Tibial artery (tissue), 4 donors: ENCODE measurements around the gene DEFB132.
"Not testable (repeated sequence)": the region's sequence is repeated elsewhere in the genome, so short reads cannot be mapped to it uniquely, and the experiment has no call there.

Experiments used
- DNase-seq, 2 donors: peaks; one replicate each; pipeline ENCODE4 v3.0.0-alpha.2; 2019
- H3K27ac ChIP-seq, 2 donors: fragments of 200-600 bp; sonication (generic) in 1 of 2; 1 replicate in 1 of 2; 2 replicates in 1 of 2; pipeline ENCODE4 v1.5.1; 2018 to 2019; ENCODE audit warnings: mild to moderate bottlenecking in 1 of 2
- H3K27me3 ChIP-seq, 2 donors: fragments of 200-600 bp; sonication (generic) in 1 of 2; one replicate each; pipeline versions ENCODE4 v1.5.1 to v1.6.0; 2016 to 2019
- H3K36me3 ChIP-seq, 3 donors: fragments of 200-600 bp; sonication (generic) in 2 of 3; one replicate each; pipeline ENCODE4 v1.5.1; 2016 to 2019; ENCODE audit warnings: mild to moderate bottlenecking in 2 of 3
- H3K4me1 ChIP-seq, 4 donors: fragments of 200-600 bp; sonication (generic) in 2 of 4; 1 replicate in 3 of 4; 2 replicates in 1 of 4; pipeline ENCODE4 v1.5.1; 2016 to 2019
- H3K4me3 ChIP-seq, 2 donors: fragments of 200-600 bp; sonication (generic) in 1 of 2; 1 replicate in 1 of 2; 2 replicates in 1 of 2; pipeline ENCODE4 v1.5.1; 2018 to 2019; ENCODE audit warnings: mild to moderate bottlenecking in 2 of 2
- H3K9me3 ChIP-seq, 3 donors: fragments of 200-600 bp; sonication (generic) in 1 of 3; one replicate each; pipeline ENCODE4 v1.5.1; 2016 to 2019
- intact Hi-C: fragments of 100-400 bp; cut with DNase I; formaldehyde crosslinking; loops from one replicate; pipeline ENCODE4 v1.15.0; 2023; ENCODE audit warnings: low total_unique reads
- TF ChIP-seq, protein P1 (sequence below), 2 experiments: fragments of 200-600 bp in 1 of 2; fragments of 450-650 bp in 1 of 2; IDR thresholded peaks; one replicate each; pipeline ENCODE4 v1.5.1; 2017 to 2019; ENCODE audit warnings: antibody characterized with exemption in 2 of 2, mild to moderate bottlenecking in 1 of 2, moderate library complexity in 1 of 2

DEFB132 gene

DNA sequence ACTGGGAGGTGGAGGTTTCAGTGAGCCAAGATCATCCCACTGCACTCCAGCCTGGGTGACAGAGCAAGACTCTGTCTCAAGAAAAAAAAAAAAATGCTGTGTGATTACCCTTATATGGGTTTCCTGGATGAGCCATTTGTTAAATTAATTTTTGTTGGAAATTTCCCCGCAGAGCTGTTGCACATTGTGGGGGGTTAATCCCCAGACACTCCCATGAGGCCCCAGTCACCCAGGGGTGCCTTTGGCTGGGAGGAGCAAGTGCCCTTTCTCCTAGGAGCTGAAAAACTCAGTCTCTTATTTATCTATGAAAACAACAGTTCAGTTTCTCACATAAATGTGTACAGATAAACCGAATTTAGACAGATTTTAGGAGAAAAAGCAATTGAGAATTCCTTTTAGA is 4.7 kb upstream of the DEFB132 start:
- no peaks in the 10 kb centered on the region for H3K4me1 ChIP-seq
- H3K9me3 ChIP-seq, result no peaks in the 10 kb centered on the region
- H3K27ac ChIP-seq, result no peak overlapping the region
- TF ChIP-seq, protein P1, sequence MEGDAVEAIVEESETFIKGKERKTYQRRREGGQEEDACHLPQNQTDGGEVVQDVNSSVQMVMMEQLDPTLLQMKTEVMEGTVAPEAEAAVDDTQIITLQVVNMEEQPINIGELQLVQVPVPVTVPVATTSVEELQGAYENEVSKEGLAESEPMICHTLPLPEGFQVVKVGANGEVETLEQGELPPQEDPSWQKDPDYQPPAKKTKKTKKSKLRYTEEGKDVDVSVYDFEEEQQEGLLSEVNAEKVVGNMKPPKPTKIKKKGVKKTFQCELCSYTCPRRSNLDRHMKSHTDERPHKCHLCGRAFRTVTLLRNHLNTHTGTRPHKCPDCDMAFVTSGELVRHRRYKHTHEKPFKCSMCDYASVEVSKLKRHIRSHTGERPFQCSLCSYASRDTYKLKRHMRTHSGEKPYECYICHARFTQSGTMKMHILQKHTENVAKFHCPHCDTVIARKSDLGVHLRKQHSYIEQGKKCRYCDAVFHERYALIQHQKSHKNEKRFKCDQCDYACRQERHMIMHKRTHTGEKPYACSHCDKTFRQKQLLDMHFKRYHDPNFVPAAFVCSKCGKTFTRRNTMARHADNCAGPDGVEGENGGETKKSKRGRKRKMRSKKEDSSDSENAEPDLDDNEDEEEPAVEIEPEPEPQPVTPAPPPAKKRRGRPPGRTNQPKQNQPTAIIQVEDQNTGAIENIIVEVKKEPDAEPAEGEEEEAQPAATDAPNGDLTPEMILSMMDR (IDR thresholded peaks at IDR 0.05), result no peak
- intact Hi-C loops, result no loop called here
- no peak for DNase-seq
- no peaks in the 10 kb centered on the region for H3K36me3 ChIP-seq
- peaks cover 0 to 20% of the 10 kb centered on the region in 2 donors for H3K27me3 ChIP-seq
- no peak overlapping the region for H3K4me3 ChIP-seq

DNA sequence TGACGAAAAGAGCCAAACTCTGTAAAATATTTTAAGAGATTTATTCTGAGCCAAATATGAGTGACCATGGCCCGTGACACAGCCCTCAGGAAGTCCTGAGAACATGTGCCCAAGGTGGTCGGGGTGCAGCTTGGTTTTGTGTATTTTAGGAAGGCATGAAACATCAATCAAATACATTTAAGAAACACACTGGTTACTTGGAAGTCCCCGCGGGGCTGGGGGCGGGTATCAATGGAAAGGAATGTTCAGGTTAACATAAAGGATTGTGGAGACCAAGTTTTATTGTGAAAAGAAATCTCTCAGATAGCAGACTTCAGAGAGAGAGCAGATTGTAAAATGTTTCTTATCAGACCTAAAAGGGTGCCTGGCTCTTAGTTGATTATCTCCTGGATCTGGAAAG is 4.1 kb upstream of the DEFB132 start:
- H3K36me3 ChIP-seq, H3K4me3 ChIP-seq, intact Hi-C loops, H3K4me1 ChIP-seq, H3K27ac ChIP-seq, H3K9me3 ChIP-seq, DNase-seq: not testable (repeated sequence)
- H3K27me3 ChIP-seq, result peaks cover 0 to 20% of the 10 kb centered on the region in 2 donors

DNA sequence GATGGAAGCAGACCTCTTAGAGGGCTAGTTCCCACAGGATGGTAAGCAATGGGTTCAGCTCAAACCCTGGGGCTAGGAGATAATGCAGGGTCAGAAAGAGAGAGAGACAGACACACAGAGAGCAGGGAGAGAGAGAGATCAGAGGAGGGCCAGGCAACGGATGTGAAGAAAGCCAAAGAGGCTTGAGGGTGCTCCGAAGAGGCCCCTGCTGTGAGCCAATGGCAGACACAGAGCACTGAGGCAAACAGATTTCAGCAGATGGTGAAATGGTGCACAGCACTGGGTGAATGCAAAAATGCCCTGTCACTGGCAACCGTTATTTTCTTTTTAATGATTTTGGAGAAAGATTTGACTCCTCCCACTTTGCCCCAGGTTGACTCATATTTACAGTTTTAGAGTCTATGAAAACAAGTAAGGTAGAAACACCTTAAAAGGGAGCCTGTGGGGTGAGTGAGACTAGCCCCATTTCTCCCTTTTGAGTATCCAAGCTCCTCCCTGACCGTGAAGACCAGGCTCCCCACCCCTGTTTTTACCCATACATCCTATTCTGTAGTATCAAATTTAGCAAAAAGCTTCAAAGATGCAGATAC is 840 bp downstream of the DEFB132 start:
- Histone ChIP-seq H3K27me3 (peaks cover 0 to 9% of the 10 kb centered on the region in 2 donors), H3K27ac (no peak overlapping the region), H3K9me3 (no peaks in the 10 kb centered on the region), H3K4me1 (no peaks in the 10 kb centered on the region), H3K4me3 (no peak overlapping the region), H3K36me3 (no peaks in the 10 kb centered on the region)
- TF ChIP-seq, protein P1 (IDR thresholded peaks at IDR 0.05), result no peak
- no peak for DNase-seq
- intact Hi-C loops, result no loop called here

DNA sequence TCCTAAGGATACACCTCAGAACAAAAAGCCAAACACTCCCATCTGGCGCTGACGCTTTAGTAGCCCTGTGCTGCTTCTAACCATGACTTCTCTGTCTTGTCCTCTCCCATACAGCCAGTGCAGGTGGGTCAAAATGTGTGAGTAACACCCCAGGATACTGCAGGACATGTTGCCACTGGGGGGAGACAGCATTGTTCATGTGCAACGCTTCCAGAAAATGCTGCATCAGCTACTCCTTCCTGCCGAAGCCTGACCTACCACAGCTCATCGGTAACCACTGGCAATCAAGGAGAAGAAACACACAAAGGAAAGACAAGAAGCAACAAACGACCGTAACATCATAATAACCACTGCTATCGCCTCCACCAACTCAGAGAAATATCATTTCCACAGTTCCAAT is 1.4 kb downstream of the DEFB132 start:
- H3K27ac ChIP-seq, result no peak overlapping the region
- TF ChIP-seq, protein P1 (IDR thresholded peaks at IDR 0.05), result no peak
- intact Hi-C loops, result no loop called here
- no peaks in the 10 kb centered on the region for H3K36me3 ChIP-seq
- H3K9me3 ChIP-seq, result no peaks in the 10 kb centered on the region
- no peak for DNase-seq
- H3K4me1 ChIP-seq, result no peaks in the 10 kb centered on the region
- H3K4me3 ChIP-seq, result no peak overlapping the region
- H3K27me3 ChIP-seq, result peaks cover 0 to 9% of the 10 kb centered on the region in 2 donors

DNA sequence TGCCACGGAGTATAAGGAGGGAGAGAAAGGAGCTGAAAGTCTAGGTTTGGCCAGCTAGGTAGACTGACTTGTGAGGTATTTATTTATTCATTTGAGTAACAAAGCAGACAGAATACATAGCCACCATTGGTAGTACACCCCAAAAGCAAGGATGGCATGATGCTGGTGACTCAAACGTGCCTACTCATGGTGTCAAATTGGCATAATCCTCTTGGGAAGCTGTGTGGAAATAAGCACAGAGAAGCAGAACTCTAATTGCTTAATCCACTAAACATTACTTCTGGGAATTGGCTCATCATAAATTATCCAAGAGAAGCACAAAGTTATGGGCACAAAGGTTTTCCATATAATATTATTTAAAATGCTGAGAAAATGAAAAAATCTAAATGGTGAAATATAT is 2.5 kb downstream of the DEFB132 start:
- Histone ChIP-seq H3K27me3 (peaks cover 0 to 5% of the 10 kb centered on the region in 2 donors), H3K27ac (no peak overlapping the region), H3K9me3 (no peaks in the 10 kb centered on the region), H3K4me3 (no peak overlapping the region), H3K36me3 (no peaks in the 10 kb centered on the region), H3K4me1 (no peaks in the 10 kb centered on the region)
- TF ChIP-seq, protein P1 (IDR thresholded peaks at IDR 0.05), result no peak
- intact Hi-C loops, result no loop called here
- DNase-seq, result no peak

DNA sequence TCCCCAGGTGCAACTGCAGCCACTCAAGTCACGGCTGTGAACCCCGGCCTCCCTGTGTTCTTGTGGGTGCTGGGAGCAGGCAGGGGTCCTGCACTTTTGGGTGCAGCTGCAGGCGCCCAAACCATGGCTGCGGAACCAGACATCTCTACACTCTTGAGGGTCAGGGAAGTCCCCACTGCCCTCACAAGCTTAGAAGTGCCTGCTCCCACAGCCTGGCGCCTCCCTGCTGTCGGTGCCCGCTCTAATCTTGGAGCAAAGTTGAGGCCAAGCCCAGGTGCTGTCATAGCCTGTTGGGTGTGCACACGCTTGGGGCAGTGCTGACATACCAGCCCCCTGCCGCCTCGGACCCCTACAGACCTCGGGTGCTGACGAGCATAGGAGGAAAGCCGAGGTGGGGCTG is 6.2 kb downstream of the DEFB132 start:
- intact Hi-C loops, result no loop called here
- Histone ChIP-seq H3K9me3 (no peaks in the 10 kb centered on the region), H3K27me3 (no peaks in the 10 kb centered on the region), H3K4me1 (peaks cover 0 to 8% (median 4%) of the 10 kb centered on the region in 4 donors), H3K4me3 (no peak overlapping the region), H3K27ac (no peak overlapping the region), H3K36me3 (no peaks in the 10 kb centered on the region)
- no peak for DNase-seq
- TF ChIP-seq, protein P1 (IDR thresholded peaks at IDR 0.05), result no peak
